CD4-positive, alpha-beta memory T cell (primary cell): ENCODE data around the gene JARID2. TPM values are rescaled to one million over a fixed set of nuclear protein-coding genes. Genes with fewer than 3 reads are reported as not detected.

ENCODE experiments used
- CTCF ChIA-PET: fragments of 350-600 bp; sonication (Branson Sonifier 250); formaldehyde crosslinking; loops from one replicate; lab custom pipeline; 2021; ENCODE audit warnings: inconsistent platforms; ENCODE audit not compliant: partially characterized antibody; lab: Charles Lee
- POLR2A ChIA-PET: fragments of 350-600 bp; sonication (Branson Sonifier 250); formaldehyde crosslinking; loops from one replicate; lab custom pipeline; 2021; ENCODE audit not compliant: partially characterized antibody; lab: Charles Lee
- DNase-seq, 5 donors: peaks; one replicate each; pipeline versions ENCODE4 v3.0.0 to v3.0.0-alpha.2; 2020 to 2022; ENCODE audit warnings: mixed read lengths in 1 of 5
- H3K27ac ChIP-seq: one replicate; pipeline ENCODE4 v1.7.0; 2013; ENCODE audit warnings: low read depth, low read length
- H3K27me3 ChIP-seq: 2 replicates; pipeline ENCODE4 v1.7.0; 2013; ENCODE audit warnings: mild to moderate bottlenecking, low read length, moderate library complexity; ENCODE audit not compliant: insufficient read depth
- H3K36me3 ChIP-seq: 2 replicates; pipeline ENCODE4 v1.7.0; 2013; ENCODE audit warnings: mild to moderate bottlenecking, low read length, moderate library complexity; ENCODE audit not compliant: insufficient read depth
- H3K4me1 ChIP-seq: 2 replicates; pipeline ENCODE4 v1.7.0; 2013; ENCODE audit warnings: mild to moderate bottlenecking, low read length, moderate library complexity; ENCODE audit not compliant: insufficient read depth
- H3K4me3 ChIP-seq, 2 donors: one replicate each; pipeline ENCODE4 v1.7.0; 2013; ENCODE audit warnings: low read length in 2 of 2, mild to moderate bottlenecking in 1 of 2
- H3K9me3 ChIP-seq, 2 donors: one replicate each; pipeline ENCODE4 v1.7.0; 2013; ENCODE audit warnings: low read length in 2 of 2, control low read depth in 1 of 2; ENCODE audit not compliant: control insufficient read depth in 1 of 2
- H3K27ac Mint-ChIP-seq, 7 donors: one replicate each; pipeline ENCODE4 v1.8.0; 2020 to 2021; ENCODE audit warnings: mixed read lengths in 7 of 7, mild to moderate bottlenecking in 6 of 7, inconsistent platforms in 3 of 7, moderate library complexity in 3 of 7
- H3K27me3 Mint-ChIP-seq, 2 donors: one replicate each; pipeline ENCODE4 v1.8.0; 2020 to 2021; ENCODE audit warnings: mixed read lengths in 2 of 2
- H3K36me3 Mint-ChIP-seq, 2 donors: one replicate each; pipeline ENCODE4 v1.8.0; 2020 to 2021; ENCODE audit warnings: mixed read lengths in 2 of 2, inconsistent platforms in 1 of 2, mild to moderate bottlenecking in 1 of 2
- H3K4me1 Mint-ChIP-seq, 4 donors: one replicate each; pipeline ENCODE4 v1.8.0; 2020 to 2021; ENCODE audit warnings: mixed read lengths in 4 of 4, mild to moderate bottlenecking in 1 of 4
- H3K4me3 Mint-ChIP-seq, 8 donors: one replicate each; pipeline ENCODE4 v1.8.0; 2020 to 2021; ENCODE audit warnings: mixed read lengths in 8 of 8, mild to moderate bottlenecking in 7 of 8, moderate library complexity in 6 of 8, inconsistent platforms in 3 of 8
- H3K9me3 Mint-ChIP-seq, 8 donors: one replicate each; pipeline ENCODE4 v1.8.0; 2020 to 2021; ENCODE audit warnings: mixed read lengths in 8 of 8, mild to moderate bottlenecking in 5 of 8, inconsistent platforms in 3 of 8, moderate library complexity in 1 of 8
- intact Hi-C: fragments of 100-400 bp; cut with micrococcal nuclease; formaldehyde crosslinking; loops from one replicate; pipeline ENCODE4 v1.15.1; 2023
- polyA plus RNA-seq, 2 donors: library from polyadenylated mRNA; unstranded; fragments of 300-500 nt; fragmentation: Illumina TruSeq; gene quantifications; one replicate each; pipeline ENCODE4 v1.2.3, GENCODE V29; 2021
- total RNA-seq, 2 experiments: library from RNA; stranded (reverse); gene quantifications; one replicate each; pipeline ENCODE4 v1.2.3, GENCODE V29; 2021

JARID2 gene
- total and polyA plus RNA-seq, 4 experiments from 2014 or later, result 2.4 to 21.6 (median 16.0) TPM

GRCh38 chr6:15425947-15426346, 180.1 kb downstream of the JARID2 start:
- Mint-ChIP-seq H3K4me1 (peaks cover 60 to 96% (median 72%) of the 10 kb centered on the region in 4 donors), H3K27ac (no peak overlapping the region), H3K27me3 (no peaks in the 10 kb centered on the region), H3K4me3 (peak overlapping the region in 1 of 8 donors; percentile 18), H3K9me3 (no peaks in the 10 kb centered on the region), H3K36me3 (peaks cover 4 to 12% of the 10 kb centered on the region in 2 donors)
- Histone ChIP-seq H3K4me1 (peaks cover 45% of the 10 kb centered on the region), H3K9me3 (no peaks in the 10 kb centered on the region), H3K27me3 (no peaks in the 10 kb centered on the region), H3K36me3 (no peaks in the 10 kb centered on the region), H3K27ac (no peak overlapping the region), H3K4me3 (no peak overlapping the region)
- POLR2A ChIA-PET, result no interaction called here
- CTCF ChIA-PET, result interaction anchor here (1.3 kb wide), 1 partner anchor 13 kb away, joined by 4 read pairs; no protein-coding TSS in a partner anchor
- DNase-seq, result no peak
- intact Hi-C loops, result no loop called here

- Histone ChIP-seq H3K36me3 (no peaks in the 10 kb centered on the region), H3K4me1 (peaks cover 45% of the 10 kb centered on the region), H3K4me3 (no peak overlapping the region), H3K27ac (no peak overlapping the region), H3K9me3 (no peaks in the 10 kb centered on the region), H3K27me3 (no peaks in the 10 kb centered on the region)
- no peak for DNase-seq
- no peaks in the 10 kb centered on the region for H3K9me3 Mint-ChIP-seq
- H3K36me3 Mint-ChIP-seq, result peaks cover 2 to 12% of the 10 kb centered on the region in 2 donors
- H3K27ac Mint-ChIP-seq, result no peak overlapping the region
- ChIA-PET CTCF (interaction anchor here (1.3 kb wide), 1 partner anchor 12 kb away, joined by 4 read pairs; no protein-coding TSS in a partner anchor), POLR2A (no interaction called here)
- H3K27me3 Mint-ChIP-seq, result no peaks in the 10 kb centered on the region
- H3K4me3 Mint-ChIP-seq, result no peak overlapping the region
- H3K4me1 Mint-ChIP-seq, result peaks cover 61 to 96% (median 72%) of the 10 kb centered on the region in 4 donors
- intact Hi-C loops, result no loop called here
Observed at GRCh38 chr6:15426395-15426794, 180.5 kb downstream of the JARID2 start.

- H3K36me3 ChIP-seq, result no peaks in the 10 kb centered on the region
- no peak for DNase-seq
- Mint-ChIP-seq H3K4me3 (no peak overlapping the region), H3K9me3 (no peaks in the 10 kb centered on the region), H3K4me1 (peaks cover 58 to 96% (median 72%) of the 10 kb centered on the region in 4 donors), H3K27ac (no peak overlapping the region), H3K36me3 (peaks cover 2 to 12% of the 10 kb centered on the region in 2 donors), H3K27me3 (no peaks in the 10 kb centered on the region)
- no peak overlapping the region for H3K27ac ChIP-seq
- H3K4me1 ChIP-seq, result peaks cover 45% of the 10 kb centered on the region
- intact Hi-C loops, result no loop called here
- H3K9me3 ChIP-seq, result no peaks in the 10 kb centered on the region
- H3K4me3 ChIP-seq, result no peak overlapping the region
- ChIA-PET CTCF (interaction anchor here (1.3 kb wide), 1 partner anchor 12 kb away, joined by 4 read pairs; no protein-coding TSS in a partner anchor), POLR2A (no interaction called here)
- H3K27me3 ChIP-seq, result no peaks in the 10 kb centered on the region
Observed at GRCh38 chr6:15426901-15427300, 181.0 kb downstream of the JARID2 start.

GRCh38 chr6:15427331-15428070, 181.6 kb downstream of the JARID2 start:
- H3K4me3 Mint-ChIP-seq, result peak overlapping the region in 1 of 8 donors; percentile 24
- ChIA-PET POLR2A (no interaction called here), CTCF (no interaction called here)
- H3K27me3 Mint-ChIP-seq, result no peaks in the 10 kb centered on the region
- Histone ChIP-seq H3K9me3 (no peaks in the 10 kb centered on the region), H3K4me1 (peaks cover 45% of the 10 kb centered on the region), H3K27ac (no peak overlapping the region), H3K27me3 (no peaks in the 10 kb centered on the region), H3K4me3 (no peak overlapping the region), H3K36me3 (no peaks in the 10 kb centered on the region)
- peak overlapping the region in 3 of 7 donors; percentile 14 to 26 (median 25) for H3K27ac Mint-ChIP-seq
- no peaks in the 10 kb centered on the region for H3K9me3 Mint-ChIP-seq
- peaks cover 2 to 12% of the 10 kb centered on the region in 2 donors for H3K36me3 Mint-ChIP-seq
- intact Hi-C loops, result no loop called here
- DNase-seq, result no peak
- H3K4me1 Mint-ChIP-seq, result peaks cover 58 to 96% (median 71%) of the 10 kb centered on the region in 4 donors

- Histone ChIP-seq H3K27me3 (no peaks in the 10 kb centered on the region), H3K4me1 (peaks cover 62% of the 10 kb centered on the region), H3K27ac (no peak overlapping the region), H3K4me3 (no peak overlapping the region), H3K9me3 (no peaks in the 10 kb centered on the region), H3K36me3 (no peaks in the 10 kb centered on the region)
- no peak overlapping the region for H3K4me3 Mint-ChIP-seq
- H3K9me3 Mint-ChIP-seq, result no peaks in the 10 kb centered on the region
- DNase-seq, result no peak
- intact Hi-C loops, result no loop called here
- no peaks in the 10 kb centered on the region for H3K27me3 Mint-ChIP-seq
- ChIA-PET POLR2A (interaction anchor here (0.6 kb wide), 1 partner anchor 1168 kb away, joined by 3 read pairs; no protein-coding TSS in a partner anchor), CTCF (interaction anchor here (0.7 to 1.4 kb wide), 2 partner anchors 12 to 18 kb away, joined by 3 to 8 read pairs; no protein-coding TSS in a partner anchor)
- H3K4me1 Mint-ChIP-seq, result peaks cover 64 to 96% (median 79%) of the 10 kb centered on the region in 4 donors
- no peak overlapping the region for H3K27ac Mint-ChIP-seq
- H3K36me3 Mint-ChIP-seq, result peaks cover 0 to 12% of the 10 kb centered on the region in 2 donors
Observed at GRCh38 chr6:15429141-15430110, 183.6 kb downstream of the JARID2 start.

GRCh38 chr6:15430186-15430585, 184.3 kb downstream of the JARID2 start:
- Mint-ChIP-seq H3K4me3 (no peak overlapping the region), H3K36me3 (peaks cover 0 to 7% of the 10 kb centered on the region in 2 donors), H3K9me3 (peaks cover 0 to 3% (median 0%) of the 10 kb centered on the region in 8 donors), H3K27me3 (no peaks in the 10 kb centered on the region), H3K27ac (no peak overlapping the region), H3K4me1 (peaks cover 70 to 97% (median 83%) of the 10 kb centered on the region in 4 donors)
- Histone ChIP-seq H3K4me1 (peaks cover 69% of the 10 kb centered on the region), H3K36me3 (no peaks in the 10 kb centered on the region), H3K4me3 (no peak overlapping the region), H3K27ac (no peak overlapping the region), H3K27me3 (no peaks in the 10 kb centered on the region), H3K9me3 (no peaks in the 10 kb centered on the region)
- ChIA-PET CTCF (no interaction called here), POLR2A (no interaction called here)
- intact Hi-C loops, result no loop called here
- no peak for DNase-seq
